OCI-LY7 (cell line): ENCODE results near the gene ARHGAP26. TPM values are rescaled to one million over a fixed set of nuclear protein-coding genes. Genes with fewer than 3 reads are reported as not detected.

ENCODE experiments used
- Bru-seq: library from RNA; stranded (reverse); fragments of 400-500 nt; gene quantifications from one replicate; lab custom pipeline; 2021; lab: Mats Ljungman, UMichigan
- BruChase-seq, 2 experiments: library from RNA; stranded (reverse); fragments of 400-500 nt; gene quantifications; one replicate each; lab custom pipeline; 2021; lab: Mats Ljungman, UMichigan
- BruUV-seq: library from RNA; stranded (reverse); fragments of 400-500 nt; replicated peaks from 2 replicates; lab custom pipeline; 2021; lab: Mats Ljungman, UMichigan
- CTCF ChIA-PET: fragments of 300-600 bp; sonication (Branson Sonifier 250); formaldehyde crosslinking; loops from one replicate; lab custom pipeline; 2022; ENCODE audit warnings: antibody characterized with exemption; ENCODE audit not compliant: unreplicated experiment; lab: Charles Lee
- POLR2A ChIA-PET: fragments of 300-600 bp; sonication (Branson Sonifier 250); formaldehyde crosslinking; loops from one replicate; lab custom pipeline; 2022; ENCODE audit warnings: antibody characterized with exemption; lab: Charles Lee
- DNase-seq: peaks from one replicate; pipeline ENCODE4 v3.0.0-alpha.2; 2015; ENCODE audit warnings: low spot score
- H2AFZ ChIP-seq: fragments of 200-600 bp; sonication (generic), shearing (Covaris generic); 2 replicates; pipeline ENCODE4 v1.6.1; 2014; ENCODE audit warnings: mild to moderate bottlenecking, antibody characterized with exemption, low read length, moderate library complexity
- H3K27ac ChIP-seq: fragments of 200-600 bp; sonication (generic); 2 replicates; pipeline ENCODE4 v1.5.1; 2014; ENCODE audit warnings: mixed run types, low read depth, mild to moderate bottlenecking, moderate library complexity, low read length, inconsistent platforms; ENCODE audit not compliant: poor library complexity, severe bottlenecking
- H3K36me3 ChIP-seq: fragments of 200-600 bp; sonication (generic); 2 replicates; pipeline ENCODE4 v1.6.1; 2014; ENCODE audit warnings: mild to moderate bottlenecking, antibody characterized with exemption, low read length, moderate library complexity, mixed read lengths; ENCODE audit not compliant: insufficient read depth
- H3K4me1 ChIP-seq: fragments of 200-600 bp; sonication (generic); 2 replicates; pipeline ENCODE4 v1.5.1; 2014; ENCODE audit warnings: mild to moderate bottlenecking, low read length; ENCODE audit not compliant: insufficient read depth, poor library complexity, severe bottlenecking
- H3K4me2 ChIP-seq: fragments of 200-600 bp; sonication (generic); 2 replicates; pipeline ENCODE4 v1.6.1; 2014; ENCODE audit warnings: mild to moderate bottlenecking, low read length
- H3K4me3 ChIP-seq: fragments of 200-600 bp; sonication (generic); 2 replicates; pipeline ENCODE4 v1.5.1; 2014; ENCODE audit warnings: mild to moderate bottlenecking, low read depth, low read length; ENCODE audit not compliant: poor library complexity, severe bottlenecking
- H3K79me2 ChIP-seq: fragments of 200-600 bp; sonication (generic); 2 replicates; pipeline ENCODE4 v1.6.1; 2016; ENCODE audit warnings: low read depth, mild to moderate bottlenecking, low read length, moderate library complexity, mixed read lengths; ENCODE audit not compliant: insufficient read depth
- H3K9me2 ChIP-seq: fragments of 200-600 bp; sonication (generic); 2 replicates; pipeline ENCODE4 v1.6.1; 2016; ENCODE audit warnings: mild to moderate bottlenecking, low read length, mixed read lengths; ENCODE audit not compliant: insufficient read depth
- H3K9me3 ChIP-seq: fragments of 200-600 bp; sonication (generic); 2 replicates; pipeline ENCODE4 v1.6.1; 2014; ENCODE audit warnings: mild to moderate bottlenecking, mixed run types, low read length, mixed read lengths
- H4K20me1 ChIP-seq: fragments of 200-600 bp; sonication (generic); 2 replicates; pipeline ENCODE4 v1.6.1; 2014; ENCODE audit warnings: mild to moderate bottlenecking, antibody characterized with exemption, low read length, moderate library complexity, mixed read lengths; ENCODE audit not compliant: insufficient read depth
- CTCF ChIP-seq: fragments of 200-600 bp; sonication (generic); conservative IDR thresholded peaks from 2 replicates; pipeline ENCODE4 v1.5.1; 2014; ENCODE audit warnings: mild to moderate bottlenecking, antibody characterized with exemption, low read length, moderate library complexity, mixed read lengths
- EZH2phosphoT487 ChIP-seq: fragments of 200-600 bp; sonication (generic); IDR thresholded peaks from 2 replicates; pipeline ENCODE4 v1.6.1; 2018; ENCODE audit warnings: low read depth, borderline replicate concordance, mild to moderate bottlenecking, mixed run types, antibody characterized with exemption, low read length, moderate library complexity, mixed read lengths
- intact Hi-C: fragments of 100-400 bp; cut with micrococcal nuclease; formaldehyde crosslinking; loops from one replicate; pipeline ENCODE4 v1.10.0; 2022; ENCODE audit not compliant: unreplicated experiment
- long read RNA-seq: library from polyadenylated mRNA; stranded (forward); transcript quantifications from one replicate; pipeline ENCODE4 v2.0.0, GENCODE V29; 2022
- total RNA-seq, 2 experiments: library from RNA; depleted of rRNA in 1 of 2; stranded (reverse); fragments of >200 nt in 1 of 2; shearing (Covaris generic) in 1 of 2; gene quantifications; 2 replicates each; pipeline ENCODE4 v1.2.3, GENCODE V29; 2014 to 2022

Gene ARHGAP26
- 7.0 and 7.5 TPM in 2 replicates for total RNA-seq (2014; rRNA removed; shearing (Covaris generic))
- total RNA-seq (2022) = 19.1 and 21.0 TPM in 2 replicates
- Bru-seq, nascent RNA = percentile 61 among the genes with signal in this experiment
- percentile 56 among the genes with signal in this experiment for BruChase-seq, experiment 1, labeled RNA remaining after a 6-hour chase
- BruChase-seq, experiment 2, labeled RNA remaining after a 2-hour chase = percentile 55 among the genes with signal in this experiment
- long read RNA-seq, full-length matches to known transcripts = 8 of 23 reads
- long read RNA-seq, partial matches to known transcripts = 7 of 23 reads
- long read RNA-seq, other reads (novel, unspliced or antisense) = 8 of 23 reads

- H3K79me2 ChIP-seq = no peaks in the 10 kb centered on the region
- peak; percentile 96 for DNase-seq
- POLR2A ChIA-PET = interaction anchor here (0.7 to 2.8 kb wide), 10 partner anchors 8 to 812 kb away, joined by 3 to 9 read pairs (median 4); no protein-coding TSS in a partner anchor
- CTCF ChIA-PET = interaction anchor here (0.6 to 1.4 kb wide), 7 partner anchors 15 to 119 kb away, joined by 3 to 7 read pairs (median 3); no protein-coding TSS in a partner anchor
- 0 out of 2 replicates have a peak, but pooled peaks cover 5% of the 10 kb centered on the region for H4K20me1 ChIP-seq
- BruUV-seq = no TSS peak
- no peaks in the 10 kb centered on the region for H3K36me3 ChIP-seq
- peak within 1 kb of the TSS; percentile 76 for H3K4me3 ChIP-seq
- peak within 1 kb of the TSS; percentile 98 for H2AFZ ChIP-seq
- no peaks in the 10 kb centered on the region for H3K9me2 ChIP-seq
- peak within 1 kb of the TSS; percentile 35 for H3K27ac ChIP-seq
- no peaks in the 10 kb centered on the region for H3K9me3 ChIP-seq
- H3K4me1 ChIP-seq = peaks cover 15% of the 10 kb centered on the region
- no peak for TF ChIP-seq EZH2phosphoT487
- peak within 1 kb of the TSS; percentile 99 for H3K4me2 ChIP-seq
- intact Hi-C loops = loop anchor here (1.0 to 2.0 kb wide), 4 partner anchors 32 to 823 kb away; no protein-coding TSS in a partner anchor
Measured at GRCh38 chr5:142769793-142770649, at the start of gene ARHGAP26. Gene ARHGAP26, plus strand, starts transcription at chr5:142770377. Its CDS starts 385 bp downstream, at chr5:142770762.

- Histone ChIP-seq H3K9me3 (no peaks in the 10 kb centered on the region), H3K4me3 (no peak overlapping the region), H4K20me1 (no peaks in the 10 kb centered on the region), H3K9me2 (no peaks in the 10 kb centered on the region), H3K27ac (no peak overlapping the region), H3K79me2 (no peaks in the 10 kb centered on the region), H3K36me3 (no peaks in the 10 kb centered on the region), H3K4me2 (no peak overlapping the region), H2AFZ (no peak overlapping the region), H3K4me1 (no peaks in the 10 kb centered on the region)
- TF ChIP-seq CTCF (no peak), EZH2phosphoT487 (no peak)
- DNase-seq = no peak
- ChIA-PET CTCF (no interaction called here), POLR2A (no interaction called here)
- no TSS peak for BruUV-seq
- intact Hi-C loops = no loop called here
Measured at GRCh38 chr5:142720641-142721271, 49.4 kb upstream of the ARHGAP26 start.

- H2AFZ ChIP-seq = no peak overlapping the region
- no peaks in the 10 kb centered on the region for H3K9me3 ChIP-seq
- H3K36me3 ChIP-seq = no peaks in the 10 kb centered on the region
- H3K4me1 ChIP-seq = no peaks in the 10 kb centered on the region
- no peak for DNase-seq
- no peak overlapping the region for H3K4me3 ChIP-seq
- ChIA-PET POLR2A (interaction anchor here (0.9 kb wide), 1 partner anchor 968 kb away, joined by 3 read pairs; no protein-coding TSS in a partner anchor), CTCF (no interaction called here)
- no peak overlapping the region for H3K4me2 ChIP-seq
- H3K27ac ChIP-seq = no peak overlapping the region
- H3K9me2 ChIP-seq = no peaks in the 10 kb centered on the region
- H3K79me2 ChIP-seq = no peaks in the 10 kb centered on the region
- H4K20me1 ChIP-seq = no peaks in the 10 kb centered on the region
- no TSS peak for BruUV-seq
- no peak for TF ChIP-seq EZH2phosphoT487
- TF ChIP-seq CTCF = no peak
- intact Hi-C loops = no loop called here
Measured at GRCh38 chr5:142722146-142722545, 48.0 kb upstream of the ARHGAP26 start.
